Umbilical cord (tissue), 2 donors: ENCODE results near the gene CCR6. TPM values are rescaled to one million over a fixed set of nuclear protein-coding genes. Genes with fewer than 3 reads are reported as not detected.
A peak's percentile ranks its signal among the peaks of the same experiment; 100 is the strongest.

ENCODE experiments used
- DNase-seq: peaks from one replicate; pipeline ENCODE4 v3.0.0-alpha.2; 2015; ENCODE audit warnings: low spot score
- total RNA-seq: library from RNA; depleted of rRNA; stranded (reverse); fragments of >200 nt; gene quantifications from one replicate; pipeline ENCODE4 v1.2.3, GENCODE V29; 2014; ENCODE audit warnings: low replicate concordance; ENCODE audit not compliant: insufficient read depth

Gene CCR6
- total RNA-seq, 1 donor from 2014 or later: 1.4 TPM

DNA sequence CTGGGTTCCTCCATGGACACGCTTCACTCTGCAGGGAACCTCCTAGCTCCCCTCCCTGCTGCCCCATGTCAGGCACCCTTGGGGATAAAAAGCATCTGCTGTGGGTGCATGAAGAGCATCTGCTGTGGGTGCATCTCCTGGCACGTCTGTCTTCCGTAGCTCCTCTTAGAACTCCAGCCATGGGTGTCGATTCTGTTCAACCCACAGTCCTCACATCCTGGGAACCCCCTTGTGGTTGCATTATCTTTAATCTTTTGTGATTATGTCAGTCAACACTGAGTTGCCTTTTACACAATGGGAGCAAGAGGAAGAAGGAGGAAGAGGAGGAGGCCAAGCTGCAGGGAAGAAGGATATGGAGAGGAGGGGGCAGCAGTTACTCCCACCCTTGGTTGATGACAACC, 24.1 kb upstream of the CCR6 start:
- DNase-seq: no peak

DNA sequence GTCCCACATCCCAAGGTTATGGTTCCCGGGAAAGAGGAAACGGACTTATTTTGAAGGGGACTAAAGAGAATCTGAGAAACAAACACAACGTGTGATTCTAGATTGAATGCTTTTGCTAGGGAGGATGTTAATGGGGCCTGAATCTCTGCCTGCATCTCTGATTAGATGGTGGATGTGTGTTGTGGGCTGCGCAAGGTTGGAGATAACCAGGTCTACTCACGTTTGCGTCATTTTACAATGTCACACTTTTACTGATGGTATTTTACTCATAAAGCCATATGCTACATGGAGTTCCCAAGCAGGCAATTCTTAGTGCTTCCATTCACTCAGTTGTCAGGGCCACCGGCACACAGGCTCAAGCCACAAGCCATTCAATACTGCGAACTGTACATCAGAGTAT, 23.2 kb upstream of the CCR6 start:
- DNase-seq: no peak

DNA sequence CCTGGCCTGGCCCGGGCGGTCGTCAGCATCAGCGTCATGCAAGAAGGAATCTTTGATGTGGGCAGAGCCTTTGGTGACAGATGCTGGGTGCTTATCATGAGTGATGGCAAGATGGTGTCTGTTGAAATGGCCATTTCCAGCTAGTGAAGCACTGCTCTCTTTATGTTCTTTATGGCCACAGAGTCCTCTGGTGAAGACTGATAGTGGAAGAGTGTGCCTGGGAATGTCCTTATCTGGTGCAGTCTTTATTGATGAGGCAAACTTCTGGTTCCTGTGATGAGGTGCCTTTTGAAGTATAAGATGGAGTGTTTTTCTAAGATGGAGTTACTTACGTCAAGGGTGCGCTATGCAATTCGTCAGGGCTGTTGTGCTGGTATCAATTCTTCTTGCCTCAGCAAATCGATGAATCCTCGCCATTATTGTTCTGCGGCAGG, 22.6 kb upstream of the CCR6 start:
- no peak for DNase-seq

- DNase-seq: no peak
Observed at GRCh38 chr6:167102318-167102717, 20.6 kb upstream of the CCR6 start.

DNA sequence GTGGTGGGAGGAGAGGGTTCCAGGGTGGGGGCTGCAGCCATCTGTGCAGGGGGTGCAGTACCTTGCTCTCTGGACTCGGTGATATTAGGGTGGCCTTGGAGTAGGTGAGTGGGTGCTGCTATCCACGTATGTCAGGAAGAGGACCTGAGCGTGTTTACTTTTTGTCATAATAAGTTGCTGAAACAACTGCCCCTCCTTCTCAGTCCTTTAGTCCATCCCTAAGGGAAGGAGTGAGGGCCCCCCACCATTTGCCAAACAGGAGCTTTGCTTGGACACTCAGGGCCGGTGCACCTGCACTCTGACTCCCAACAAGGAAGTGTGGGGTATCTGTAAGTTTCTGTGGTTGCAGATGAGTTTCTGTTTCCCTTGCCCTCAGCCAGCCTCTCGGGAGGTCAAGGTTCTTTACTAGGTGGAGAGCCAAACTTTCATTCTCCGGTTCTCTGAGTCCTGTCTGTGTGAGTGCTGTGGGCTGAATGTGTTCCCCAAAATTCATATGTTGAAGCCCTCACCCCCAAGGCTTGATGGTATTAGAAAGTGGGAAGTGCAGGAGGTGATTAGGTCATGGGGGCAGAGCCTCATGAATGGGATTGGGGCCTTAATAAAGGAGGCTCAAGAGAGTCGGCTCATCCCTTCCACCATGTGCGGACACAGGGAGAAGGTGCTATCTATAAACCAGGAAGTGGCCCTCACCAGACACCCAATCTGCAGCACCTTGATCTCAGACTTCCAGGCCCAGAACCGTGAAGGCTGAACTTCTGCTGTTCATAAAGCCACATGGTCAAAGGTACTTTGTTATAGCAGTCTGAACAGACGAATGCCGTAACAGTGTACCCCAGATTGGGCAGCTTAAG, 19.6 kb upstream of the CCR6 start:
- no peak for DNase-seq

DNA sequence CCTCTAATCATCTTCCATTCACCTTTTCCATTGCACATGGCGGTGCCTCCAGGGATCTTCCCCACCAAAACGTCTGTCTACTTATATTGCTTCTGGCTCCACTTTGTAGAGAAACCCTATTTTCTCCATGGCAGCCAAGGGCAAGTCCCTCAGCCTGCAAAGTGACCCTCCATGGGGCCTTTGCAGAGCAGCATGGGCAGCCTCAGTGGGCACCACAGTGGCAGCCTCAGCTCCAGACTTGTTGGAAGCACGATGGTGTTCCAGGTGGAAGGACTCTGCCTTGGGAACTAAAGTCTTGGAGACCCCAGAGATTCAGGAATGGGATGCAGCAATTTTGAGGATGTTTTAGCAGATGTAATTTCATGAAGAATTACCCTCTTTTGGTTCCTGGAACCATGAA, 18.5 kb upstream of the CCR6 start:
- no peak for DNase-seq

GRCh38 chr6:167105060-167105459, 17.8 kb upstream of the CCR6 start:
- DNase-seq: no peak

DNA sequence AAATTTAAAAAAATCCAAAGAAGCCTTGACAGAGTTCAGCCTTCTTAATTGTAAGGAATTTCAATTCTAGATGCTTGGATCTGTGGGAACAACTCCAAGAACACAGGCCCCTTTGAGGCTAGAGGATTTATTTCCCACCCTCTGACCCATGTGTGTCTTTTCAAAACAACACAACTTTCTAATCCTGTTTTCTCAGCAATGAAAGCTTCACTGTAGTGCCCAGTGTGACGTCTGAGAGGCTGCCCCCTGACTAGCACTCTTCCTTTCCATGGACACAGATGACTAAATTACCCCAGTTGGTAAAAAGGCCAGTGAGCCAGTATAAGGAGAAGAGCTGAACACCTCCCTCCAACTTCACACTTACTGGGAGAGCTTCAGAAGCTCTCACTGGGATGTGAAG, 16.5 kb upstream of the CCR6 start:
- no peak for DNase-seq

- no peak for DNase-seq
Observed at GRCh38 chr6:167107787-167108186, 15.1 kb upstream of the CCR6 start.

GRCh38 chr6:167108278-167108677, 14.6 kb upstream of the CCR6 start:
- no peak for DNase-seq

GRCh38 chr6:167109651-167110050, 13.2 kb upstream of the CCR6 start:
- DNase-seq: no peak

DNA sequence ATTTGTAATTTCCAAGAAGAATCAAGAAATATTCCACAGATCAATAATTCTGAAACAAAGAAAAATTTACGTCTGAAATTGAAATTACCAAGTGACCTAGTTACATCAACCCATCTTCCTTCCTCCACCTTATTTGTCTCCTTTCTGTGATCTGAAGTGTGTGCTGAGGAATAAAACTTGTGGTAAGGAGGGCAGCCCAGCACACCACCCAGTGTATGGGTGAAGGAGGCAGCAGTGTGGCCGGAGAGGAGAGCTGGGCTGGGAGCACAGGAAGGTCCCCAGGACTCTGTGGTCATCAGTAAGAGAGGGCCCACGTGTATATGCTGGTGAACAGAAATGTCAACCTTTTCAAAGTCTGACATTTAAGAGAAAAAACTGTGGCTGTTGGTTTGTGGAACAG, 11.3 kb upstream of the CCR6 start:
- no peak for DNase-seq

GRCh38 chr6:167112421-167112820, 10.5 kb upstream of the CCR6 start:
- DNase-seq: no peak

DNA sequence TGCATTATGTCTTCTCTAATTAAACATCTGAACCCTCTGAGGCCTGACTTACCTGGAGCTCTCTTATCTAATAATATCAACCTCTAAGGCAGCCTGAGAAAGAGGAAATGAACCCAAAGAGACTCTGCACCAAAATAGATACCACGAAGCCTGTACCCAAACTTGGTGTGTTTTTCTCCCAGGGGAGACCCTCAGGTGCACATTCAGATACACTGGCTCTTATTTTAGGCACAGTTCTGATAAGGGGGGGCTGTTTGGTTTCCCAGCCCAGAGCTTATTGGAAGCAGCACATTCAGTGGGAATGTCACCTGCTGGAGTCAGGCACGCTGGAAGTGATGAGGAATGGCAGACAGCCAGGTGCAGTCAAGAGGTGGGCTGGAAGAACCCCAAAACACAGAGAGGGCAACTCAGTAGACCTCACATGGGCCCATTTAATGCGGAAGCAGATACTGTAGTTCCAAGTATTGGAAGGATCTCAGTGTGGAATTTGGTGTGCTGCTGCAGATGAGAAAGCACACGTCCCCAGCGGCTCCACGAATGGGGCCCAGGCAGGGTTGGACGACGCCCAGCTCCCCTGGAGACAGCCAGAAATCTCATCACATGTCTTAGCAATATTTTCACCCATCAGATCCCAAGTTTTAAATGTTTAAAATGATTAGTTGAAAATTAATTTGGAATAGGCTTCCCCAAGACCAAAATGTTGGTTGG, 9.7 kb upstream of the CCR6 start:
- peak; percentile 59 for DNase-seq

- no peak for DNase-seq
Observed at GRCh38 chr6:167113935-167114910, 8.7 kb upstream of the CCR6 start.

DNA sequence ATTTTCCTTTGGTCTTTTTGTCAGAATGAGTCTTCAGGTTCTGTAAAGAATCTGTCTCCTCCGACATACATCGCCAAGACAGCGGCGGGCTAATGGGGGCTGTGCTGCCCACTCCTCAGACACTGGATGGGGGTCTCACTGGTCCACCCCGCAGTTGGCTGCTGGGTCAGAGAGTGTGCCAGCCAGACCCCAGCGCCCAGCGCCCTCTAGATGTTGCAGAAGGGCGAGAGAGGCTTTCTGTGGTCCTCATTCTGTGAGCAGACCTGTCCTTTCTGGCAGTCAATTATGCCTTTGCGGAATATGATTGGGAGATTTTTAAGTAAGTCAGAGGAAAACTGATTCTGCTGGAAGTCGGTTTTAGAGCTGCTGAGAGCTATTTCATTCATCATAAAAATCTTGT, 7.8 kb upstream of the CCR6 start:
- no peak for DNase-seq

- DNase-seq: peak; percentile 93
Observed at GRCh38 chr6:167116109-167116837, 6.6 kb upstream of the CCR6 start.

DNA sequence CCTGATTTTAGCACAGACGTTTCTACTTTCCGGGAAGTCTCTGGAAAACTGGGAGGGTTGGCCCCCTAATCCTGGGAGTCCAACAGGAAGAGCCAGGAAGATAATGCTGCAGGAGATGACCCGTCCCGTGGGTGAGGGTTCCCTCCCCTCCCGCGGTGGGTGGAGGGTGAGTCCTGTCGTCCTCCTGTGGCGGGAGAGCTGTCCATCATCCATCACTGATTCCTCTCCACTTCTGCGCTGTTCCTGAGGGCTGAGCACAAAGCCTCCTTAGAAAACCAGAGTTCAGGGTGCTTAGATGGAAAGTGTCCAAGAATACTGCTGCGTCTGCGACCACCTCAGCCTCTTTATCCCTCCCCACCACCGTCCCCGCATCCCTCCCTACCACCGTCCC, 6.1 kb upstream of the CCR6 start:
- no peak for DNase-seq

GRCh38 chr6:167118006-167118405, 4.9 kb upstream of the CCR6 start:
- no peak for DNase-seq

GRCh38 chr6:167118839-167119238, 4.1 kb upstream of the CCR6 start:
- no peak for DNase-seq
